ENCODE results near the gene KLHDC7B.

GRCh38 chr22:50545522-50546325 is at the start of gene KLHDC7B:
- TF ChIP-seq, protein P1, sequence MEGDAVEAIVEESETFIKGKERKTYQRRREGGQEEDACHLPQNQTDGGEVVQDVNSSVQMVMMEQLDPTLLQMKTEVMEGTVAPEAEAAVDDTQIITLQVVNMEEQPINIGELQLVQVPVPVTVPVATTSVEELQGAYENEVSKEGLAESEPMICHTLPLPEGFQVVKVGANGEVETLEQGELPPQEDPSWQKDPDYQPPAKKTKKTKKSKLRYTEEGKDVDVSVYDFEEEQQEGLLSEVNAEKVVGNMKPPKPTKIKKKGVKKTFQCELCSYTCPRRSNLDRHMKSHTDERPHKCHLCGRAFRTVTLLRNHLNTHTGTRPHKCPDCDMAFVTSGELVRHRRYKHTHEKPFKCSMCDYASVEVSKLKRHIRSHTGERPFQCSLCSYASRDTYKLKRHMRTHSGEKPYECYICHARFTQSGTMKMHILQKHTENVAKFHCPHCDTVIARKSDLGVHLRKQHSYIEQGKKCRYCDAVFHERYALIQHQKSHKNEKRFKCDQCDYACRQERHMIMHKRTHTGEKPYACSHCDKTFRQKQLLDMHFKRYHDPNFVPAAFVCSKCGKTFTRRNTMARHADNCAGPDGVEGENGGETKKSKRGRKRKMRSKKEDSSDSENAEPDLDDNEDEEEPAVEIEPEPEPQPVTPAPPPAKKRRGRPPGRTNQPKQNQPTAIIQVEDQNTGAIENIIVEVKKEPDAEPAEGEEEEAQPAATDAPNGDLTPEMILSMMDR (IDR thresholded peaks at IDR 0.05) = no peak
- TF ChIP-seq EP300 (IDR thresholded peaks at IDR 0.05) = no peak
- no peak for TF ChIP-seq POLR2AphosphoS5 (IDR thresholded peaks at IDR 0.05)
